HepG2 (cell line): ENCODE data around the gene CA4. TPM values are rescaled to one million over a fixed set of nuclear protein-coding genes. Genes with fewer than 3 reads are reported as not detected.

Experiments
- ATAC-seq: fragments of 200-7000 bp; cut with Tn5 transposase; 3 replicates; pipeline ENCODE4 v1.9.1; 2020; ENCODE audit warnings: mild to moderate bottlenecking, moderate library complexity
- BruUV-seq: library from RNA; stranded (reverse); fragments of 400-500 nt; replicated peaks from 2 replicates; lab custom pipeline; 2021; lab: Mats Ljungman, UMichigan
- CTCF ChIA-PET: fragments of 300-600 bp; formaldehyde crosslinking; extraction: SDS; loops from one replicate; lab custom pipeline; 2021; ENCODE audit warnings: low total read pairs, inconsistent platforms, low intra/inter-chr PET ratio; lab: Yijun Ruan, JAX
- POLR2A ChIA-PET: fragments of 350-600 bp; sonication (Branson Sonifier 250); formaldehyde crosslinking; loops from one replicate; lab custom pipeline; 2020; ENCODE audit warnings: antibody characterized with exemption, inconsistent platforms; lab: Yijun Ruan, JAX
- DNase-seq: peaks from one replicate; pipeline ENCODE4 v3.0.0-alpha.2; 2015; ENCODE audit warnings: low spot score
- FAIRE-seq: peaks from 3 replicates; lab custom pipeline; 2011; peaks lifted over from hg19 to GRCh38; lab: Jason Lieb, UNC
- H2AFZ ChIP-seq: one replicate; pipeline ENCODE4 v1.6.1; 2011; ENCODE audit warnings: low read length, inconsistent platforms
- H3K27ac ChIP-seq: fragments of 300-600 bp; 3 replicates; pipeline ENCODE4 v1.8.0; 2011; ENCODE audit warnings: mixed run types, mild to moderate bottlenecking, mixed read lengths, low read length, inconsistent platforms; ENCODE audit not compliant: insufficient read depth; ENCODE audit errors: extremely low read length
- H3K27me3 ChIP-seq, 2 experiments: fragments of 200-600 bp in 1 of 2; 2 replicates in 1 of 2; 3 replicates in 1 of 2; pipeline versions ENCODE4 v1.6.0 to v1.8.0; 2011; ENCODE audit warnings: low read length in 2 of 2, mild to moderate bottlenecking in 2 of 2, moderate library complexity in 2 of 2, inconsistent platforms in 1 of 2; ENCODE audit not compliant: insufficient read depth in 2 of 2, control insufficient read depth in 1 of 2
- H3K36me3 ChIP-seq, 2 experiments: fragments of 200-600 bp in 1 of 2; replicated peaks in 1 of 2; 2 replicates in 1 of 2; 3 replicates in 1 of 2; pipeline versions ENCODE4 v1.5.1 to v1.8.0; 2011; ENCODE audit warnings: low read length in 2 of 2, inconsistent platforms in 1 of 2; ENCODE audit not compliant: insufficient read depth in 2 of 2, control insufficient read depth in 1 of 2
- H3K4me1 ChIP-seq: 2 replicates; pipeline ENCODE4 v1.5.1; 2012; ENCODE audit warnings: low read length, inconsistent platforms; ENCODE audit not compliant: insufficient read depth
- H3K4me2 ChIP-seq: 2 replicates; pipeline ENCODE4 v1.6.0; 2011; ENCODE audit warnings: low read depth, low read length, inconsistent platforms
- H3K4me3 ChIP-seq, 3 experiments: fragments of 200-600 bp in 1 of 3; sonication (generic), shearing (Covaris generic) in 1 of 3; replicated peaks in 1 of 3; 2 replicates each; pipeline ENCODE4 v1.5.1; 2011 to 2016; ENCODE audit warnings: low read length in 3 of 3, inconsistent platforms in 2 of 3, low read depth in 2 of 3, mild to moderate bottlenecking in 2 of 3, control low read depth in 1 of 3, mixed read lengths in 1 of 3; ENCODE audit not compliant: insufficient read depth in 1 of 3
- H3K79me2 ChIP-seq: one replicate; pipeline ENCODE4 v1.6.1; 2011; ENCODE audit warnings: low read length, inconsistent platforms; ENCODE audit not compliant: insufficient read depth
- H3K9ac ChIP-seq: 2 replicates; pipeline ENCODE4 v1.6.0; 2011; ENCODE audit warnings: mild to moderate bottlenecking, low read depth, low read length, inconsistent platforms; ENCODE audit not compliant: insufficient read depth
- H3K9me3 ChIP-seq: 2 replicates; pipeline ENCODE4 v1.5.1; 2012; ENCODE audit warnings: mild to moderate bottlenecking, low read length
- H4K20me1 ChIP-seq: 2 replicates; pipeline ENCODE4 v1.6.0; 2011; ENCODE audit warnings: inconsistent platforms, mild to moderate bottlenecking, low read length, moderate library complexity; ENCODE audit not compliant: insufficient read depth
- AHR ChIP-seq: IDR thresholded peaks from 2 replicates; pipeline ENCODE4 v1.6.1; 2018; ENCODE audit warnings: missing genetic modification reagents, missing compliant biosample characterization
- ATF7 ChIP-seq, 2 experiments: fragments of 450-650 bp in 1 of 2; sonication (generic) in 1 of 2; formaldehyde crosslinking in 1 of 2; IDR thresholded peaks; 2 replicates each; pipeline versions ENCODE4 v1.4.0 to v1.6.1; 2016 to 2020; ENCODE audit warnings: antibody characterized with exemption in 1 of 2, mild to moderate bottlenecking in 1 of 2, missing genetic modification reagents in 1 of 2
- BRCA1 ChIP-seq: sonication (generic); formaldehyde crosslinking; IDR thresholded peaks from 2 replicates; pipeline ENCODE4 v1.4.0; 2020; ENCODE audit warnings: missing genetic modification reagents
- ERF ChIP-seq: IDR thresholded peaks from 2 replicates; pipeline ENCODE4 v1.6.1; 2018; ENCODE audit warnings: missing biosample characterization, missing genetic modification reagents
- GABPB1 ChIP-seq: IDR thresholded peaks from 2 replicates; pipeline ENCODE4 v1.6.1; 2016; ENCODE audit warnings: mild to moderate bottlenecking, missing genetic modification reagents, moderate library complexity, missing compliant biosample characterization
- XRCC5 ChIP-seq: fragments of 200-400 bp; formaldehyde crosslinking; optimal IDR thresholded peaks from 2 replicates; pipeline ENCODE3; 2017; ENCODE audit warnings: mild to moderate bottlenecking, low read length
- ZNF337 ChIP-seq: sonication (generic); formaldehyde crosslinking; IDR thresholded peaks from 2 replicates; pipeline ENCODE4 v1.5.1; 2020; ENCODE audit warnings: missing genetic modification reagents, low read depth, mild to moderate bottlenecking, borderline replicate concordance
- ZNF350 ChIP-seq: sonication (generic); formaldehyde crosslinking; IDR thresholded peaks from 2 replicates; pipeline ENCODE4 v1.4.0; 2020; ENCODE audit warnings: mild to moderate bottlenecking, low read depth, missing genetic modification reagents, borderline replicate concordance
- ZNF446 ChIP-seq: sonication (generic); formaldehyde crosslinking; IDR thresholded peaks from 2 replicates; pipeline ENCODE4 v1.5.0; 2020; ENCODE audit warnings: mild to moderate bottlenecking, missing genetic modification reagents
- ZNF546 ChIP-seq: sonication (generic); formaldehyde crosslinking; conservative IDR thresholded peaks from 2 replicates; pipeline ENCODE4 v1.8.1; 2023; ENCODE audit warnings: mild to moderate bottlenecking, missing genetic modification reagents
- ZNF550 ChIP-seq: sonication (generic); formaldehyde crosslinking; IDR thresholded peaks from 2 replicates; pipeline ENCODE4 v1.4.0; 2020; ENCODE audit warnings: mild to moderate bottlenecking, missing genetic modification reagents, borderline replicate concordance
- ZNF572 ChIP-seq: sonication (generic); formaldehyde crosslinking; IDR thresholded peaks from 2 replicates; pipeline ENCODE4 v1.5.1; 2020; ENCODE audit warnings: mild to moderate bottlenecking, missing genetic modification reagents
- WGBS: methylation state at CpG from one replicate; pipeline ENCODE4 v1.1.6; 2017; ENCODE audit warnings: low lambda C conversion rate; 5-methylcytosine and 5-hydroxymethylcytosine counted together
- in situ Hi-C: cut with HindIII; loops from 2 replicates; pipeline ENCODE4 v1.10.0; 2017; ENCODE audit warnings: low pct_unique_long_range_greater_than_20kb; ENCODE audit not compliant: extremely low pct_ligation_motif_present
- intact Hi-C: fragments of 100-400 bp; cut with micrococcal nuclease; formaldehyde crosslinking; loops from one replicate; pipeline ENCODE4 v1.10.0; 2022; ENCODE audit not compliant: unreplicated experiment
- polyA plus RNA-seq, 8 experiments: library from polyadenylated mRNA; depleted of rRNA in 3 of 8; stranded (reverse) in 7 of 8; unstranded in 1 of 8; fragments of >200 nt; fragmentation: Illumina TruSeq in 4 of 8; extraction: Trizol in 4 of 8; gene quantifications; 2 replicates each; pipeline versions ENCODE4 v1.2.1 to v1.2.3, GENCODE V29; 2011 to 2016; ENCODE audit warnings: low read depth in 4 of 8, missing spikeins in 1 of 8, mixed read lengths in 1 of 8; ENCODE audit not compliant: insufficient read depth in 1 of 8
- total RNA-seq, 5 experiments: library from RNA; depleted of rRNA; stranded (reverse); fragments of >200 nt; fragmentation: Illumina TruSeq; extraction: Trizol; gene quantifications; 2 replicates each; pipeline ENCODE4 v1.2.3, GENCODE V29; 2016; ENCODE audit warnings: low read depth in 1 of 5
- TF ChIP-seq, protein P1 (sequence below), 2 experiments: sonication (generic) in 1 of 2; formaldehyde crosslinking in 1 of 2; IDR thresholded peaks; 2 replicates each; pipeline versions ENCODE4 v1.4.0 to v1.6.1; 2018 to 2020; ENCODE audit warnings: missing genetic modification reagents in 2 of 2, borderline replicate concordance in 1 of 2, low read depth in 1 of 2, mild to moderate bottlenecking in 1 of 2, missing biosample characterization in 1 of 2
- TF ChIP-seq, protein P2 (sequence below): IDR thresholded peaks from 2 replicates; pipeline ENCODE4 v1.6.1; 2012; ENCODE audit warnings: inconsistent platforms
- TF ChIP-seq, protein P3 (sequence below): sonication (generic); formaldehyde crosslinking; conservative IDR thresholded peaks from 2 replicates; pipeline ENCODE4 v1.8.0; 2022; ENCODE audit warnings: mild to moderate bottlenecking, moderate library complexity, missing genetic modification reagents
- TF ChIP-seq, protein P4 (sequence below): fragments of 450-650 bp; IDR thresholded peaks from 2 replicates; pipeline ENCODE4 v1.6.1; 2017

Gene CA4
- total and polyA plus RNA-seq, 2 of the 13 experiments (the other 11 are each of a cell fraction or from before 2014, with no cell fraction given) = not detected

DNA sequence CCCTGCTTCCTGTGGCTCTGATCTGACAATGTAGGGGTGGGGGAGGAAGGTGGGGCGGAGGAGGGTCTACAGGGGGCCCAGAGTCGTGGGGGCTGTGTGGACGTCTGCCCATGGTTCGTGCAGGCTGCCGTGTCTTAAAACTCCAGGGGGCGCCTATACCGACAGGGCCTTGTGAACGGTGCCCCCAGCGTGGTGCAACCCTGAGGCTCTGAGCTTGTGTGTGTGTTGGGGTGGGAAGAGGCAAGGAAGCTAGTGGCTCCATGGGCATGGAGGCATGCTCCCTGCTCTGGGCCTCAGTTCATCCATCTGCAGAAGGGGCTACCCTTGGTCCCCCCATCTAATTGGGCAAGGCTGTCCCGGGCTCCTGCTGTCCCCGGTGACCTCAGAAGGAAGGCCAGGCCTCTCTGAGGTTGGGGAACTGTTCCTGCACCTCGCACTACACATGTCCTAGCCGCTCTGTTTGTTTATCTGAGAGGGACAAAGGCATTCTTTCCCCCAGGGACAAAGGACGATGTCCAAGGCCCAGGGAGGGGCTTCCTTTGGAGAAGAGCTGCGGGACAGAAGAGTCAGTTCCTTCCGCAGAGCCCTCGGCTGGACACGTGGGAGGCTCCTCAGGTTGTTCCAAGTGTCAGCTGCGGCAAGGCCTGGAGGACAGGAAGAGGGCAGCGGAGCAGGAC, 13.5 kb downstream of the CA4 start:
- ChIA-PET POLR2A (interaction anchor here (1.6 kb wide), 1 partner anchor 8 kb away, joined by 3 read pairs; no protein-coding TSS in a partner anchor), CTCF (interaction anchor here (1.2 to 1.5 kb wide), 2 partner anchors 20 to 272 kb away, joined by 4 to 7 read pairs; no protein-coding TSS in a partner anchor)
- Histone ChIP-seq H3K79me2 (no peaks in the 10 kb centered on the region), H3K4me2 (peak overlapping the region; percentile 95), H3K27me3 (peaks cover 4 to 40% of the 10 kb centered on the region in 2 experiments; a peak in 2 of 5 replicates), H3K4me1 (peaks cover 38% of the 10 kb centered on the region), H3K9ac (peak overlapping the region; percentile 16; the same call in 1 of the 2 replicates), H3K9me3 (no peaks in the 10 kb centered on the region), H3K4me3 (peak overlapping the region; percentile 4 to 64 (median 16); a peak in 1 of 6 replicates), H2AFZ (peak overlapping the region; percentile 25), H3K36me3 (no peaks in the 10 kb centered on the region), H3K27ac (no peak overlapping the region), H4K20me1 (no peaks in the 10 kb centered on the region)
- BruUV-seq = no TSS peak
- intact Hi-C loops (loop anchor here (1.0 kb wide), 2 partner anchors 8 to 273 kb away; no protein-coding TSS in a partner anchor), in situ Hi-C loops (loop anchor here (10.0 kb wide), 1 partner anchor 272 kb away; no protein-coding TSS in a partner anchor)
- 7% methylated on average over 18 of the region's 20 CpGs for WGBS
- FAIRE-seq (no peak), ATAC-seq (peak; percentile 85), DNase-seq (peak; percentile 52)
- TF ChIP-seq, protein P1, sequence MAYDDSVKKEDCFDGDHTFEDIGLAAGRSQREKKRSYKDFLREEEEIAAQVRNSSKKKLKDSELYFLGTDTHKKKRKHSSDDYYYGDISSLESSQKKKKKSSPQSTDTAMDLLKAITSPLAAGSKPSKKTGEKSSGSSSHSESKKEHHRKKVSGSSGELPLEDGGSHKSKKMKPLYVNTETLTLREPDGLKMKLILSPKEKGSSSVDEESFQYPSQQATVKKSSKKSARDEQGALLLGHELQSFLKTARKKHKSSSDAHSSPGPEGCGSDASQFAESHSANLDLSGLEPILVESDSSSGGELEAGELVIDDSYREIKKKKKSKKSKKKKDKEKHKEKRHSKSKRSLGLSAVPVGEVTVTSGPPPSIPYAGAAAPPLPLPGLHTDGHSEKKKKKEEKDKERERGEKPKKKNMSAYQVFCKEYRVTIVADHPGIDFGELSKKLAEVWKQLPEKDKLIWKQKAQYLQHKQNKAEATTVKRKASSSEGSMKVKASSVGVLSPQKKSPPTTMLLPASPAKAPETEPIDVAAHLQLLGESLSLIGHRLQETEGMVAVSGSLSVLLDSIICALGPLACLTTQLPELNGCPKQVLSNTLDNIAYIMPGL (CRISPR knock-in tag; IDR thresholded peaks at IDR 0.05; ENCODE audit: borderline replicate concordance in 1 of 2, low read depth in 1 of 2) = 0 out of 4 replicates have a peak, but pooled peaks of 1 of the 2 experiments have one; percentile 66
- TF ChIP-seq ZNF550 (CRISPR knock-in tag) = 0 out of 2 replicates have a peak, but pooled peaks have one; percentile 70
- peak; percentile 20; the same call in 1 of the 2 replicates for TF ChIP-seq AHR (CRISPR knock-in tag)
- TF ChIP-seq XRCC5 = peak; percentile 28
- TF ChIP-seq, protein P2, sequence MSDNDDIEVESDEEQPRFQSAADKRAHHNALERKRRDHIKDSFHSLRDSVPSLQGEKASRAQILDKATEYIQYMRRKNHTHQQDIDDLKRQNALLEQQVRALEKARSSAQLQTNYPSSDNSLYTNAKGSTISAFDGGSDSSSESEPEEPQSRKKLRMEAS = peak; percentile 70
- no peak for TF ChIP-seq ZNF546 (CRISPR knock-in tag)
- no peak for TF ChIP-seq ZNF572
- no peak; the same call in 1 of the 2 replicates for TF ChIP-seq ERF
- no peak for TF ChIP-seq ZNF350 (CRISPR knock-in tag)
- TF ChIP-seq, protein P3, sequence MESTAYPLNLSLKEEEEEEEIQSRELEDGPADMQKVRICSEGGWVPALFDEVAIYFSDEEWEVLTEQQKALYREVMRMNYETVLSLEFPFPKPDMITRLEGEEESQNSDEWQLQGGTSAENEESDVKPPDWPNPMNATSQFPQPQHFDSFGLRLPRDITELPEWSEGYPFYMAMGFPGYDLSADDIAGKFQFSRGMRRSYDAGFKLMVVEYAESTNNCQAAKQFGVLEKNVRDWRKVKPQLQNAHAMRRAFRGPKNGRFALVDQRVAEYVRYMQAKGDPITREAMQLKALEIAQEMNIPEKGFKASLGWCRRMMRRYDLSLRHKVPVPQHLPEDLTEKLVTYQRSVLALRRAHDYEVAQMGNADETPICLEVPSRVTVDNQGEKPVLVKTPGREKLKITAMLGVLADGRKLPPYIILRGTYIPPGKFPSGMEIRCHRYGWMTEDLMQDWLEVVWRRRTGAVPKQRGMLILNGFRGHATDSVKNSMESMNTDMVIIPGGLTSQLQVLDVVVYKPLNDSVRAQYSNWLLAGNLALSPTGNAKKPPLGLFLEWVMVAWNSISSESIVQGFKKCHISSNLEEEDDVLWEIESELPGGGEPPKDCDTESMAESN (CRISPR knock-in tag) = peak; percentile 28; the same call in 1 of the 2 replicates
- no peak for TF ChIP-seq ZNF337
- peak; percentile 25; the same call in 1 of the 2 replicates for TF ChIP-seq GABPB1
- no peak for TF ChIP-seq BRCA1 (CRISPR knock-in tag)
- no peak for TF ChIP-seq ATF7 (IDR thresholded peaks at IDR 0.05)
- no peak for TF ChIP-seq ATF7 (CRISPR knock-in tag; IDR thresholded peaks at IDR 0.05)
- TF ChIP-seq, protein P4, sequence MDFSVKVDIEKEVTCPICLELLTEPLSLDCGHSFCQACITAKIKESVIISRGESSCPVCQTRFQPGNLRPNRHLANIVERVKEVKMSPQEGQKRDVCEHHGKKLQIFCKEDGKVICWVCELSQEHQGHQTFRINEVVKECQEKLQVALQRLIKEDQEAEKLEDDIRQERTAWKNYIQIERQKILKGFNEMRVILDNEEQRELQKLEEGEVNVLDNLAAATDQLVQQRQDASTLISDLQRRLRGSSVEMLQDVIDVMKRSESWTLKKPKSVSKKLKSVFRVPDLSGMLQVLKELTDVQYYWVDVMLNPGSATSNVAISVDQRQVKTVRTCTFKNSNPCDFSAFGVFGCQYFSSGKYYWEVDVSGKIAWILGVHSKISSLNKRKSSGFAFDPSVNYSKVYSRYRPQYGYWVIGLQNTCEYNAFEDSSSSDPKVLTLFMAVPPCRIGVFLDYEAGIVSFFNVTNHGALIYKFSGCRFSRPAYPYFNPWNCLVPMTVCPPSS = no peak
- 0 out of 2 replicates have a peak, but pooled peaks have one; percentile 50 for TF ChIP-seq ZNF446 (CRISPR knock-in tag)
